HepG2 (cell line): Measurements from ENCODE around the gene PEX11A. TPM values are rescaled to one million over a fixed set of nuclear protein-coding genes. Genes with fewer than 3 reads are reported as not detected.

ENCODE experiments used
- ATAC-seq: fragments of 200-7000 bp; cut with Tn5 transposase; 3 replicates; pipeline ENCODE4 v1.9.1; 2020; ENCODE audit warnings: mild to moderate bottlenecking, moderate library complexity
- BruUV-seq: library from RNA; stranded (reverse); fragments of 400-500 nt; replicated peaks from 2 replicates; lab custom pipeline; 2021; lab: Mats Ljungman, UMichigan
- CTCF ChIA-PET: fragments of 300-600 bp; formaldehyde crosslinking; extraction: SDS; loops from one replicate; lab custom pipeline; 2021; ENCODE audit warnings: low total read pairs, inconsistent platforms, low intra/inter-chr PET ratio; lab: Yijun Ruan, JAX
- POLR2A ChIA-PET: fragments of 350-600 bp; sonication (Branson Sonifier 250); formaldehyde crosslinking; loops from one replicate; lab custom pipeline; 2020; ENCODE audit warnings: antibody characterized with exemption, inconsistent platforms; lab: Yijun Ruan, JAX
- DNase-seq: peaks from one replicate; pipeline ENCODE4 v3.0.0-alpha.2; 2015; ENCODE audit warnings: low spot score
- FAIRE-seq: peaks from 3 replicates; lab custom pipeline; 2011; peaks lifted over from hg19 to GRCh38; lab: Jason Lieb, UNC
- H2AFZ ChIP-seq: one replicate; pipeline ENCODE4 v1.6.1; 2011; ENCODE audit warnings: low read length, inconsistent platforms
- H3K27ac ChIP-seq: fragments of 300-600 bp; 3 replicates; pipeline ENCODE4 v1.8.0; 2011; ENCODE audit warnings: mixed run types, mild to moderate bottlenecking, mixed read lengths, low read length, inconsistent platforms; ENCODE audit not compliant: insufficient read depth; ENCODE audit errors: extremely low read length
- H3K27me3 ChIP-seq, 2 experiments: fragments of 200-600 bp in 1 of 2; 2 replicates in 1 of 2; 3 replicates in 1 of 2; pipeline versions ENCODE4 v1.6.0 to v1.8.0; 2011; ENCODE audit warnings: low read length in 2 of 2, mild to moderate bottlenecking in 2 of 2, moderate library complexity in 2 of 2, inconsistent platforms in 1 of 2; ENCODE audit not compliant: insufficient read depth in 2 of 2, control insufficient read depth in 1 of 2
- H3K36me3 ChIP-seq, 2 experiments: fragments of 200-600 bp in 1 of 2; replicated peaks in 1 of 2; 2 replicates in 1 of 2; 3 replicates in 1 of 2; pipeline versions ENCODE4 v1.5.1 to v1.8.0; 2011; ENCODE audit warnings: low read length in 2 of 2, inconsistent platforms in 1 of 2; ENCODE audit not compliant: insufficient read depth in 2 of 2, control insufficient read depth in 1 of 2
- H3K4me1 ChIP-seq: 2 replicates; pipeline ENCODE4 v1.5.1; 2012; ENCODE audit warnings: low read length, inconsistent platforms; ENCODE audit not compliant: insufficient read depth
- H3K4me2 ChIP-seq: 2 replicates; pipeline ENCODE4 v1.6.0; 2011; ENCODE audit warnings: low read depth, low read length, inconsistent platforms
- H3K4me3 ChIP-seq, 3 experiments: fragments of 200-600 bp in 1 of 3; sonication (generic), shearing (Covaris generic) in 1 of 3; replicated peaks in 1 of 3; 2 replicates each; pipeline ENCODE4 v1.5.1; 2011 to 2016; ENCODE audit warnings: low read length in 3 of 3, inconsistent platforms in 2 of 3, low read depth in 2 of 3, mild to moderate bottlenecking in 2 of 3, control low read depth in 1 of 3, mixed read lengths in 1 of 3; ENCODE audit not compliant: insufficient read depth in 1 of 3
- H3K79me2 ChIP-seq: one replicate; pipeline ENCODE4 v1.6.1; 2011; ENCODE audit warnings: low read length, inconsistent platforms; ENCODE audit not compliant: insufficient read depth
- H3K9ac ChIP-seq: 2 replicates; pipeline ENCODE4 v1.6.0; 2011; ENCODE audit warnings: mild to moderate bottlenecking, low read depth, low read length, inconsistent platforms; ENCODE audit not compliant: insufficient read depth
- H3K9me3 ChIP-seq: 2 replicates; pipeline ENCODE4 v1.5.1; 2012; ENCODE audit warnings: mild to moderate bottlenecking, low read length
- H4K20me1 ChIP-seq: 2 replicates; pipeline ENCODE4 v1.6.0; 2011; ENCODE audit warnings: inconsistent platforms, mild to moderate bottlenecking, low read length, moderate library complexity; ENCODE audit not compliant: insufficient read depth
- CREM ChIP-seq, 2 experiments: sonication (generic) in 1 of 2; formaldehyde crosslinking in 1 of 2; IDR thresholded peaks; 2 replicates each; pipeline versions ENCODE4 v1.4.0 to v1.6.1; 2016 to 2020; ENCODE audit warnings: antibody characterized with exemption in 1 of 2, mild to moderate bottlenecking in 1 of 2, missing genetic modification reagents in 1 of 2
- GABPB1 ChIP-seq: IDR thresholded peaks from 2 replicates; pipeline ENCODE4 v1.6.1; 2016; ENCODE audit warnings: mild to moderate bottlenecking, missing genetic modification reagents, moderate library complexity, missing compliant biosample characterization
- HDAC1 ChIP-seq: sonication (generic); formaldehyde crosslinking; IDR thresholded peaks from 2 replicates; pipeline ENCODE4 v1.5.1; 2020; ENCODE audit warnings: mild to moderate bottlenecking, missing genetic modification reagents
- JDP2 ChIP-seq: sonication (generic); formaldehyde crosslinking; IDR thresholded peaks from 2 replicates; pipeline ENCODE4 v1.8.1; 2022; ENCODE audit warnings: missing genetic modification reagents, borderline replicate concordance
- NFATC3 ChIP-seq: sonication (generic); formaldehyde crosslinking; IDR thresholded peaks from 2 replicates; pipeline ENCODE4 v1.5.1; 2020; ENCODE audit warnings: mild to moderate bottlenecking, missing genetic modification reagents
- POLR2G ChIP-seq: fragments of 200-400 bp; formaldehyde crosslinking; IDR thresholded peaks from 2 replicates; pipeline ENCODE4 v1.6.1; 2018; ENCODE audit warnings: mild to moderate bottlenecking, low read depth, low read length, moderate library complexity
- SAP130 ChIP-seq: IDR thresholded peaks from 2 replicates; pipeline ENCODE4 v1.6.1; 2016; ENCODE audit warnings: low read depth
- SP4 ChIP-seq: sonication (generic); formaldehyde crosslinking; IDR thresholded peaks from 2 replicates; pipeline ENCODE4 v1.8.1; 2023; ENCODE audit warnings: mild to moderate bottlenecking, missing genetic modification reagents
- TCF7L2 ChIP-seq: IDR thresholded peaks from 2 replicates; pipeline ENCODE4 v1.6.1; 2011; ENCODE audit warnings: mild to moderate bottlenecking, low read depth, low read length, moderate library complexity
- TOE1 ChIP-seq: sonication (generic); formaldehyde crosslinking; IDR thresholded peaks from 2 replicates; pipeline ENCODE4 v1.4.0; 2020; ENCODE audit warnings: mild to moderate bottlenecking, missing genetic modification reagents
- WIZ ChIP-seq: sonication (generic); formaldehyde crosslinking; IDR thresholded peaks from 2 replicates; pipeline ENCODE4 v1.5.1; 2020; ENCODE audit warnings: mild to moderate bottlenecking, missing genetic modification reagents
- ZFP36 ChIP-seq: fragments of 150-350 bp; IDR thresholded peaks from 2 replicates; pipeline ENCODE4 v1.6.1; 2018; ENCODE audit warnings: borderline replicate concordance, low read length, low read depth; ENCODE audit not compliant: partially characterized antibody
- ZFP36L2 ChIP-seq: sonication (generic); formaldehyde crosslinking; IDR thresholded peaks from 2 replicates; pipeline ENCODE4 v1.4.0; 2020; ENCODE audit warnings: missing genetic modification reagents
- ZNF546 ChIP-seq: sonication (generic); formaldehyde crosslinking; conservative IDR thresholded peaks from 2 replicates; pipeline ENCODE4 v1.8.1; 2023; ENCODE audit warnings: mild to moderate bottlenecking, missing genetic modification reagents
- ZNF75D ChIP-seq: sonication (generic); formaldehyde crosslinking; IDR thresholded peaks from 2 replicates; pipeline ENCODE4 v1.8.1; 2023; ENCODE audit warnings: missing genetic modification reagents, mild to moderate bottlenecking, borderline replicate concordance
- ZNF816 ChIP-seq: sonication (generic); formaldehyde crosslinking; IDR thresholded peaks from 2 replicates; pipeline ENCODE4 v1.8.0; 2022; ENCODE audit warnings: missing genetic modification reagents, mild to moderate bottlenecking, borderline replicate concordance
- ZSCAN12 ChIP-seq: sonication (generic); formaldehyde crosslinking; IDR thresholded peaks from 2 replicates; pipeline ENCODE4 v1.9.0; 2021; ENCODE audit warnings: mild to moderate bottlenecking, missing genetic modification reagents
- WGBS: methylation state at CpG from one replicate; pipeline ENCODE4 v1.1.6; 2017; ENCODE audit warnings: low lambda C conversion rate; 5-methylcytosine and 5-hydroxymethylcytosine counted together
- in situ Hi-C: cut with HindIII; loops from 2 replicates; pipeline ENCODE4 v1.10.0; 2017; ENCODE audit warnings: low pct_unique_long_range_greater_than_20kb; ENCODE audit not compliant: extremely low pct_ligation_motif_present
- intact Hi-C: fragments of 100-400 bp; cut with micrococcal nuclease; formaldehyde crosslinking; loops from one replicate; pipeline ENCODE4 v1.10.0; 2022; ENCODE audit not compliant: unreplicated experiment
- polyA plus RNA-seq, 8 experiments: library from polyadenylated mRNA; depleted of rRNA in 3 of 8; stranded (reverse) in 7 of 8; unstranded in 1 of 8; fragments of >200 nt; fragmentation: Illumina TruSeq in 4 of 8; extraction: Trizol in 4 of 8; gene quantifications; 2 replicates each; pipeline versions ENCODE4 v1.2.1 to v1.2.3, GENCODE V29; 2011 to 2016; ENCODE audit warnings: low read depth in 4 of 8, missing spikeins in 1 of 8, mixed read lengths in 1 of 8; ENCODE audit not compliant: insufficient read depth in 1 of 8
- total RNA-seq, 5 experiments: library from RNA; depleted of rRNA; stranded (reverse); fragments of >200 nt; fragmentation: Illumina TruSeq; extraction: Trizol; gene quantifications; 2 replicates each; pipeline ENCODE4 v1.2.3, GENCODE V29; 2016; ENCODE audit warnings: low read depth in 1 of 5
- TF ChIP-seq, protein P1 (sequence below): sonication (generic); formaldehyde crosslinking; IDR thresholded peaks from 2 replicates; pipeline ENCODE4 v1.4.0; 2020; ENCODE audit warnings: low read depth, mild to moderate bottlenecking, missing genetic modification reagents
- TF ChIP-seq, protein P2 (sequence below): conservative IDR thresholded peaks from 2 replicates; pipeline ENCODE4 v1.6.1; 2018; ENCODE audit warnings: missing genetic modification reagents
- TF ChIP-seq, protein P3 (sequence below): sonication (generic); formaldehyde crosslinking; IDR thresholded peaks from 2 replicates; pipeline ENCODE4 v1.8.1; 2023; ENCODE audit warnings: mild to moderate bottlenecking, missing genetic modification reagents

PEX11A gene
- total and polyA plus RNA-seq, 2 of the 13 experiments (the other 11 are each of a cell fraction or from before 2014, with no cell fraction given) = 9.9 to 15.1 TPM

DNA sequence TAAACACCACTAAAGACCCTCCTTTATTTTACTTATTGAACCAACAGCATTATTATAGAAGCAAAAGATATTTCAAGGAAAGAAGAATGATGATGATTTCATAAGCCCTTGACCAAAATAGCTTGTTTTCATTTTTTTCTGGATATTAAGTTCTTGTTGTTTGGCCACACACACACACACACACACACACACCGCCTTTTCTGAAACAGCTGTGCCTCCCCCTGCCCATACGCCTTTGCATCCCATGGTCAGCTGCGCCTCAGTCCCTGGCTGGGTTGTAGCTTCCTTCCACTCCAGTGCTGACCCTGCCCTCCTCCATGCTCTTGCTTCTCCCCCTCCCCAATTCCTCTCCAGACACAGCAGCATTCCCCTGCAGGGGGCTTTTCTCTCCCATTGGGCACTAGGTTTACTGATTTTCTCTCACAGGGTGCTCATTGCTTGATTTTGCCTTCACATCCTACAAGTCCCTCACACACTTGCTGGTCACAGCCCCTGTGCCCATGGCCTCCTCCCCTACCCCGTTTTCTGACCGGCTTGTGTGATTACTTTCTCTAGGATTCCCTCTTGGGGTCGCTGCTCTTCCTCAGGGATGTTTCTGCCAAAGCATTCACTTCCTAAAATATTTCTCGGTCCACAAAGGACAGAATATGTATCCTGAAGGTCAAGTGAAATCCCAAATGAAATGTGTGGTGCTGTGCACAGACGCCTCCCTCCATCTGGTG lies 42.1 kb upstream of the PEX11A start:
- Histone ChIP-seq H3K36me3 (no peaks in the 10 kb centered on the region), H3K4me2 (no peak overlapping the region), H3K4me1 (no peaks in the 10 kb centered on the region), H3K27me3 (peaks cover 1 to 34% of the 10 kb centered on the region in 2 experiments; a peak in 3 of 5 replicates)
- BruUV-seq = no TSS peak
- DNase-seq = no peak
- ChIA-PET POLR2A (no interaction called here), CTCF (no interaction called here)
- WGBS = 31% methylated on average over 8 of the region's 8 CpGs
- TF ChIP-seq TOE1 (CRISPR knock-in tag) = no peak
- no peak for TF ChIP-seq HDAC1 (CRISPR knock-in tag)
- TF ChIP-seq WIZ (CRISPR knock-in tag) = no peak
- no peak for TF ChIP-seq SAP130 (CRISPR knock-in tag)
- TF ChIP-seq TCF7L2 = no peak
- TF ChIP-seq CREM (IDR thresholded peaks at IDR 0.05) = no peak
- no peak for TF ChIP-seq CREM (CRISPR knock-in tag; IDR thresholded peaks at IDR 0.05)
- no peak for TF ChIP-seq NFATC3 (CRISPR knock-in tag)
- TF ChIP-seq, protein P1, sequence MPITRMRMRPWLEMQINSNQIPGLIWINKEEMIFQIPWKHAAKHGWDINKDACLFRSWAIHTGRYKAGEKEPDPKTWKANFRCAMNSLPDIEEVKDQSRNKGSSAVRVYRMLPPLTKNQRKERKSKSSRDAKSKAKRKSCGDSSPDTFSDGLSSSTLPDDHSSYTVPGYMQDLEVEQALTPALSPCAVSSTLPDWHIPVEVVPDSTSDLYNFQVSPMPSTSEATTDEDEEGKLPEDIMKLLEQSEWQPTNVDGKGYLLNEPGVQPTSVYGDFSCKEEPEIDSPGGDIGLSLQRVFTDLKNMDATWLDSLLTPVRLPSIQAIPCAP = no peak
- no peak for TF ChIP-seq ZNF75D
- no peak for TF ChIP-seq SP4 (CRISPR knock-in tag)
- no peak for TF ChIP-seq ZNF816
- TF ChIP-seq, protein P2, sequence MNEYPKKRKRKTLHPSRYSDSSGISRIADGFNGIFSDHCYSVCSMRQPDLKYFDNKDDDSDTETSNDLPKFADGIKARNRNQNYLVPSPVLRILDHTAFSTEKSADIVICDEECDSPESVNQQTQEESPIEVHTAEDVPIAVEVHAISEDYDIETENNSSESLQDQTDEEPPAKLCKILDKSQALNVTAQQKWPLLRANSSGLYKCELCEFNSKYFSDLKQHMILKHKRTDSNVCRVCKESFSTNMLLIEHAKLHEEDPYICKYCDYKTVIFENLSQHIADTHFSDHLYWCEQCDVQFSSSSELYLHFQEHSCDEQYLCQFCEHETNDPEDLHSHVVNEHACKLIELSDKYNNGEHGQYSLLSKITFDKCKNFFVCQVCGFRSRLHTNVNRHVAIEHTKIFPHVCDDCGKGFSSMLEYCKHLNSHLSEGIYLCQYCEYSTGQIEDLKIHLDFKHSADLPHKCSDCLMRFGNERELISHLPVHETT = no peak
- TF ChIP-seq, protein P3, sequence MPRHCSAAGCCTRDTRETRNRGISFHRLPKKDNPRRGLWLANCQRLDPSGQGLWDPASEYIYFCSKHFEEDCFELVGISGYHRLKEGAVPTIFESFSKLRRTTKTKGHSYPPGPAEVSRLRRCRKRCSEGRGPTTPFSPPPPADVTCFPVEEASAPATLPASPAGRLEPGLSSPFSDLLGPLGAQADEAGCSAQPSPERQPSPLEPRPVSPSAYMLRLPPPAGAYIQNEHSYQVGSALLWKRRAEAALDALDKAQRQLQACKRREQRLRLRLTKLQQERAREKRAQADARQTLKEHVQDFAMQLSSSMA (CRISPR knock-in tag) = no peak
- TF ChIP-seq ZSCAN12 = no peak
- no peak for TF ChIP-seq ZFP36
- TF ChIP-seq ZNF546 (CRISPR knock-in tag) = no peak
- no peak for TF ChIP-seq POLR2G
- no peak for TF ChIP-seq JDP2 (CRISPR knock-in tag)
- TF ChIP-seq GABPB1 (CRISPR knock-in tag) = no peak
- TF ChIP-seq ZFP36L2 (CRISPR knock-in tag) = no peak
- TF ChIP-seq, all 625 proteins: peak for 0
- in situ Hi-C loops (loop anchor here (25.0 kb wide), 1 partner anchor 355 kb away; no protein-coding TSS in a partner anchor), intact Hi-C loops (no loop called here)
- Histone ChIP-seq H3K27ac (no peak overlapping the region), H3K79me2 (no peaks in the 10 kb centered on the region), H3K4me3 (no peak overlapping the region), H3K9ac (no peak overlapping the region), H3K9me3 (no peaks in the 10 kb centered on the region), H2AFZ (no peak overlapping the region), H4K20me1 (no peaks in the 10 kb centered on the region)
- ATAC-seq (no peak), FAIRE-seq (no peak)
